GM12864 (cell line): ENCODE results near the gene POLR2E.
A peak's percentile ranks its signal among the peaks of the same experiment; 100 is the strongest.

Source experiments
- DNase-seq: peaks from one replicate; pipeline ENCODE4 v3.0.0-alpha.2; 2011; ENCODE audit warnings: low read depth
- H3K4me3 ChIP-seq: 2 replicates; pipeline ENCODE4 v1.5.1; 2011; ENCODE audit warnings: mild to moderate bottlenecking, low read depth, low read length, control low read depth
- CTCF ChIP-seq: IDR thresholded peaks from 2 replicates; pipeline ENCODE4 v1.5.1; 2011; ENCODE audit warnings: low read depth, mild to moderate bottlenecking, moderate library complexity, low read length, control low read depth, inconsistent platforms; ENCODE audit errors: missing control alignments

POLR2E gene

GRCh38 chr19:1046836-1047695 is 48.1 kb downstream of the POLR2E start:
- no peak for DNase-seq
- H3K4me3 ChIP-seq, result no peak overlapping the region
- no peak for TF ChIP-seq CTCF

GRCh38 chr19:1046117-1046626 is 49.0 kb downstream of the POLR2E start:
- DNase-seq, result no peak
- no peak overlapping the region for H3K4me3 ChIP-seq
- TF ChIP-seq CTCF, result no peak

GRCh38 chr19:1045247-1045603 is 50.0 kb downstream of the POLR2E start:
- TF ChIP-seq CTCF, result no peak
- no peak for DNase-seq
- H3K4me3 ChIP-seq, result no peak overlapping the region

GRCh38 chr19:1042689-1043511 is 52.3 kb downstream of the POLR2E start:
- TF ChIP-seq CTCF, result no peak
- DNase-seq, result no peak
- H3K4me3 ChIP-seq, result no peak overlapping the region

GRCh38 chr19:1041835-1042685 is 53.1 kb downstream of the POLR2E start:
- TF ChIP-seq CTCF, result no peak
- no peak for DNase-seq
- no peak overlapping the region for H3K4me3 ChIP-seq

- peak overlapping the region; percentile 86 for H3K4me3 ChIP-seq
- TF ChIP-seq CTCF, result no peak
Observed at GRCh38 chr19:1041272-1041834, 53.8 kb downstream of the POLR2E start.

More at GRCh38 chr19:1041272-1041834, 53.8 kb downstream of the POLR2E start:
- no peak for DNase-seq
